Kidney glomerular epithelial cell (primary cell): Measurements from ENCODE around the gene ACVR1C.
"Not testable (repeated sequence)": the region's sequence is repeated elsewhere in the genome, so short reads cannot be mapped to it uniquely, and the experiment has no call there.

Experiments
- DNase-seq: peaks from one replicate; lab custom pipeline; 2025; lab: John Stamatoyannopoulos, UW

The ACVR1C gene

GRCh38 chr2:157572725-157573124, 55.9 kb downstream of the ACVR1C start:
- peak; percentile 7 for DNase-seq

GRCh38 chr2:157566623-157567022, 62.0 kb downstream of the ACVR1C start:
- not testable (repeated sequence) for DNase-seq

- not testable (repeated sequence) for DNase-seq
Observed at GRCh38 chr2:157566113-157566512, 62.6 kb downstream of the ACVR1C start.

GRCh38 chr2:157565550-157565949, 63.1 kb downstream of the ACVR1C start:
- DNase-seq: no peak

- no peak for DNase-seq
Observed at GRCh38 chr2:157559890-157560289, 68.8 kb downstream of the ACVR1C start.

DNA sequence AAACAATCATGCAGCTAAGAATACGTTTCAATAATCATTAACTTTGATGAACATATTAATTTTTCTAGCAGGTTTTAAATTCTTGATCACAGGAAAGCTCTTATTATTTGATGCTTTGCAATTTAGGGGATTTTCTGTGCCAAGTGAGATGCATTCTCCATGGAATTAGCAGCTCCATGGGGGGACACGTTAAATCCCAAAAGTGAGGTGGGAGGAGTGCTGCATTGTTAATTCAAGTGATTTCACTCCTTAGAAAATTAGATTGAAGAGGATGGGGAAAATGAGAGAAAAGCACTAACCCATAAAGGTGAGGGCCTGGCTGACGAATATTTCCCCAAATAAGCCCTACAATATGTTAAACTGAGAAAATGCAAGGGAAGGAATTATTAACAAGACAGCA, 69.2 kb downstream of the ACVR1C start:
- DNase-seq: no peak

- peak; percentile 9 for DNase-seq
Observed at GRCh38 chr2:157559061-157559460, 69.6 kb downstream of the ACVR1C start.

DNA sequence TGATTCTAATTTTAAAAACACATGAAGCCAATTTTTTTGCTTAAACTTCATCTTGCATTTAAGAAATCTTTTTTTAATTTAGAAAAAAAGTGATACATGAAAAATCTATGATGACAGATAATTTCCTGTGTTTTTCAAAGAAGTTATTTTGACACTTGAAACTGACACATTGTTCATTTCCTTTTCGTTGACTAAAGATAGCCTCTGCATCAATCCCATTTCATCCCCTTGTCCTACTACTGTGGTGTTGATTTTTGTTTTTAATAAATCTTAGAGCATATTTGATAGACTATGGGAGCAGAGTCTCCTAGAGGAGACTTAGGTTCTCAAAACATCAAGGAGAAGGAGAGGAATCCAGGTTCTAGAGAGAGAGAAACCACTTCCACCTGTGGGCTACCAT, 70.9 kb downstream of the ACVR1C start:
- no peak for DNase-seq

DNA sequence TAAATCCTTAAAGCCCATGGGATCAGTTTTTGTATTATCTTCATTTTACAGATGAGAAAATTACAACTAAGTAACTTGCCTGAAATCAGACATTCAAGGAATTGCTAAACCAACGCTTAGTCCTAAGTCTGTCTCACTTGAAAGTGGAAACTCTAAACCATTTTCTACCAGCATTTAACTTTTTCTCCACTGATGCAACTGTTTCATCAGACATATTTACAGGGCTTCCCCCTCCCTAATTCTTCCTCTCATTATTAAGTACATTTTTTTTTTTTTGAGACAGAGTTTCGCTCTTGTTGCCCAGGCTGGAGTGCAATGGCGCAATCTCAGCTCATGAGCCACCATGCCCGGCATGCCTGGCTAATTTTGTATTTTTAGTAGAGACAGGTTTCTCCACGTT, 88.6 kb downstream of the ACVR1C start:
- no peak for DNase-seq

GRCh38 chr2:157538064-157538463, 90.6 kb downstream of the ACVR1C start:
- no peak for DNase-seq

GRCh38 chr2:157536815-157537214, 91.8 kb downstream of the ACVR1C start:
- no peak for DNase-seq

DNA sequence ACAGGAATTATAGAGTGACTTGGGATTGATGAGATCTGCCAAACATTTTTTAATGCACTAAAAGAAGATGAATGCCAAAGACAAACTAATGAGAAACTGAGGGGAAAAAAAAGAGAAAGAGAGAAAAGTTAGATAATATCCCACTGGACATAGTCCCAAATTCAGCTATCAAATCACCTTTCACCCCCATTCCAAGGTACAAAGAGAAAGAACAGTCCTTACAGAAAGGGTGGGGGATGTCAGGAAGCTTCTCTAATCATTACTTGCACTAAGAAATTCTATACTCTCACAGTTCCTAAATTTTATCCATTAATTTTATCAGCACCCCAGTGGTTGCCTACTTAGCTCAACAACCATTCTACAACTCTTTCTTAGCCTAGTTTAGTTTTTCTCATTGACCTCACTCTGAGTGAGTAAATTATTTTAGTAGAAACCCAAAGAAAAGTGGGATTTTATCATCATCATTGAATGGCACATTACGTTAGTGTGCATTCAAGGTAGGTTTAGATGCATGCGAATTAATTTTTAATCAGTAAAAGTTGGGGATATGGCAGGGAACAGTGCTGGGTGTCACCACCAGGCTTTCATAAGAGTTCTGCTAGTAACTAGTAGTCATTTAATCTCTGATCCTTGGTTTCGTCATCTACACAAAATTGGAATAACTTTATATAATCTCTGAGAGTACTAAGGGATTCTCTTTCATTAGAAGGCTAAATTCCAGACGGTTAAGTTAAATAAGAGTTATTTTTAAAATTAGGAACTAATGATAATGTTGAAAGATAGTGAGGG, 99.5 kb downstream of the ACVR1C start:
- no peak for DNase-seq

DNA sequence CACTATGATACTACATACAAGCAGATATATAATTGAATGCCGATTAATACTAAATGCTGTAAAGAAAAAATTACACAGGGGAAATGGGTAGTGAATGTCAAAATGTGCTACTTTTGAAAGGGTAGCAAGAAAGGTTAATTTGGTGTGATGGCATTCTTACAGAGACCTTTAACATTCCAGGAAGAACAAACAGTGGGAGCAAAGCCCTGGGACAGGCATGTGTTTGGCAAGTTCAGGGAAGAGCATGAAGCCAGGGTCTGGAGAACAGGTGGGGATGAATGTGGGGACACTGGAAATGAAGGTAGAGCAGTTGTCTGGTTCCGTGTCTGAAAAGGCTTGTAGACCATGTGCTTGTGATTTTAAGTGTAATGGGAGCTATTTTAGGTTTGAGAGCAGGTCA, 102.6 kb downstream of the ACVR1C start:
- no peak for DNase-seq

DNA sequence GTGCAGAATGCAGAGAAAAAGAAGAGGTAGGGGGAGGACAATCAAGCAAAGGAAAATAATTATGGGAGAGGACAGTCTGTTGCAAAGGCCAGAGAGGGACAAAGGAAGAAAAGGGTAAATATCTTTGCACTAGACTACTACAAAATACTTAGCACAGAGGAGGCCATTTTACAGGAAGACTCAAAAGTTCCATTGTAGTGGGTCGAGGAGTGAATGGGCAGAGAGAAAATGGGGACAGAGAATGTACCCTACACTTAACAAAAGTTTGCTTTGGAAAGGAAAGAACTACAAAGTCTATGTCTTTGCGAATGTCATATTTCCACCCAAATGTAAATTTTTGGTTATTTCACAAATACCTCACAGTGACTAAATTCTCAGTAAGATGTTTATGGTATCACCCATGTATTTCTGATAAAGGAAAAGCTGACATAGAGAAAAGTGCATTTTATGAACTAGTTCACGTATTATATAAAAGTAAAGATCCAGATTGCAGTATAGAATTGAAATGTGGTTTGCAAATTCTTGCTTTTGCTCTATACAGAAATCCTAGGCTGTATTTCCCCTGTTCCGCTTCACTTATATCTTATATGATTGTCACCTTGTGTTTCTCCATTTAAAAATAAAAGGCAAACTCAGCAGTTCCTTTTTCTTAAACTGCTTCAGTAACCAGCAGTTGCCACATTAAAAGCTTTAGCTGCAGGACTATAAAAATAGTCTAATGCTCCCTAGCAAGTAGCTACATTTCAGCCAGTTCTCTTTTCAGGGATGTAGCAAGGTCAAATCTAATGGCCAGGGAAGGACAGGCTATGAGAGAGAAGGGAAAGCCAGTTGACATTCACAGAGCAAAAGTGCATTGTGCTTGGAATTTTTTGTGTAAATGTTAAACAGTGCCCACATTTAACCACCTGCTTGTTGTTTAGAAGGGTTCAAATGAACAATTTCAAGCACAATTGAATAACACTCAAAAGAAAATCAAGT, 105.1 kb downstream of the ACVR1C start:
- no peak for DNase-seq

- DNase-seq: not testable (repeated sequence)
Observed at GRCh38 chr2:157514966-157515365, 113.7 kb downstream of the ACVR1C start.

- no peak for DNase-seq
Observed at GRCh38 chr2:157509744-157510143, 118.9 kb downstream of the ACVR1C start.

DNA sequence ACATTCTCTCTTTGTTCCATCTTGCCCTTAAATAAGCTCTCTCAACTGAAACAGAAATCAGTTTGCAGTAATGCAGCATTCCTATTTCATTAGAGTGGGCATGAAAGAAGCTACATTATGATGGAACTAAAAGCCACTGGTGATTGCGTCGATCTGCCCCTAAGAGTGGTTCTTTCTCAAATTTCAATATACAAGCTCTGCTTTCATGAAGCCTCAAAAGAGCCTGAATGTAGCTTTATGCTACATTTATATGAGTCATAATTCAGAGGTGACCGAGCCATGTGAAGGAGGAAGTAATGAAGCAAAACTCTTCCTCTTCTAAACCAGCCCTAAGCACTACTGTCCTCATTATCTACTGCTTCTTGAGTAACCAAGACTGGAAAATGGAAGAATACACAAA, 120.0 kb downstream of the ACVR1C start:
- no peak for DNase-seq

DNA sequence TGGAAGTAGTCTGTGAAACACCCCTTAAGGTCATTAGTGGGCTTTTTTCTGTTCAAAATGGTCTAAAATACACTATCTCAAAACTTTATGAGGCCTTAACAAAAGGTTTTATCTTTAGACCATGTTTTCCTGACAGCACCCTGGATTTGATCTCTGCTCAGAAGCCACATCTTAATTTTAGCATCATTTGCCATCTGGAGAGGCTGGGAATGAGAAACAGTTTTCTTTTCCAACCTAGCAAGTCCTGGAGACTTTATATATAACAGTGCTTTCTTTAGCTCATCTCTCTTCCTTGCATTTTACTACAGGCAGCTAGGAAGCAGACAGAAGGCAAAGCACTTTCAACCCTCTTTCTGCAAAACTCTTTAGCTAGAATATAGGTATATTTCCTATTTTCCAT, 122.1 kb downstream of the ACVR1C start:
- DNase-seq: no peak

GRCh38 chr2:157504623-157505022, 124.0 kb downstream of the ACVR1C start:
- DNase-seq: no peak

GRCh38 chr2:157501026-157501425, 127.6 kb downstream of the ACVR1C start:
- DNase-seq: no peak

GRCh38 chr2:157500334-157500733, 128.3 kb downstream of the ACVR1C start:
- no peak for DNase-seq

GRCh38 chr2:157498483-157498882, 130.2 kb downstream of the ACVR1C start:
- no peak for DNase-seq
